NK-92 (cell line): ENCODE results near the gene ZNF518A.
A peak's percentile ranks its signal among the peaks of the same experiment; 100 is the strongest.

Experiments
- DNase-seq: peaks from one replicate; lab custom pipeline; 2025; ENCODE audit not compliant: unreplicated experiment; lab: John Stamatoyannopoulos, UW

Gene ZNF518A

GRCh38 chr10:96129387-96130325 is at the start of gene ZNF518A:
Gene ZNF518A (plus strand): TSS chr10:96130297. CDS start chr10:96156323, 26,026 bp downstream.
- no peak for DNase-seq

DNA sequence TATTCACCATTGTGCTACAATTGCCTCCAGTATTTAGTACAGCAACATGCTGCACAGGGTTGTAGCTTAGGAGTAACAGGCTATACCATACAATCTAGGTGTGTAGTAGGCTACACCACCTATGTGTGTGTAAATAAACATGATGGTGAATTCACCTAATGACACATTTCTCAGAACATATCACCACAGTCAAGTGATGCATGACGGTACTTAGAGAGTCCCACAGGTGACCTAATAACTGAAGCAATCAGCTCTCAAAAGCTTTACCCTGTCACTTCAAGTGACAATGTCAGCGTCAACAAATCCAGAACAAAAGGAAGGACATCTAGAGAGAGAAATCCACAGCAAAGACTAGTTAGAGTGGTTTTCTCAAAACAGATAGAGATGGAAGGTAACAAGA is 47.9 kb upstream of the ZNF518A start:
- no peak for DNase-seq

DNA sequence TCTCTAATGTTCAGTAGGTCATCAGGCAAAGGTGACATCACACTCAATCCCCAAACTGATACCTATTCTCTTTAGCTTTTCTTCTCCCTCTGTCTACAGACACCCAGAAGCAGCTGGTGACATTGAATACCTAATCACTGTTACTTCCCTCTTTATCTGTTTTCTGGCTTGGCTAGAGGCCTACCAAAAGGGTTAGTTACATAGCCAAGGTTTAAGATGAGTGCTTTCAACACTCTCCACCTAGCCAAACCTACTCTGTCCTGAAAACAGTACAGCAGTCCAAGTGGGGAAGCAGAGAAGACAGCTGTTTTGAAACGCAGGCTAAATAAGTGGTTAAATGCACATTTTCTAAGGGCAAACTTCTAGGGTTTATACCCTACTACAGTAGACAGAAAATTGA is 47.3 kb upstream of the ZNF518A start:
- DNase-seq: no peak

DNA sequence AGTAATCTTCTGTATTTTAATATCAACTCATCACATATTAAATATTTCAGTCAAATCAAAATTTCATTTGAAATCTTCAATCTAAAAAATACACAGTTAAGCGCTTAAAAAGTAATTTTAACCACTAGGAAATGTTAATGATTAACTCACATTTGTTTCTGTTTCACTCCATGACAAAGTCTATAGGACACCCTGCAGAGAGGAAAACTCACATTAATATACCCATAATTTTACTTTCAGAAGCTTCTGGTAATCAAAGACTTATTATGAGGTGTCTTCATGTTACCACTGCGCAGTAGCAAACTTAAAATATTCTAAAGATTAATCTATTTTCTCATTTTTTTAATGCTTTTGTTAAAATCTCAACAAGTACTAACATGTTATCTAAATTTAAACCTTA is 41.0 kb upstream of the ZNF518A start:
- no peak for DNase-seq

DNA sequence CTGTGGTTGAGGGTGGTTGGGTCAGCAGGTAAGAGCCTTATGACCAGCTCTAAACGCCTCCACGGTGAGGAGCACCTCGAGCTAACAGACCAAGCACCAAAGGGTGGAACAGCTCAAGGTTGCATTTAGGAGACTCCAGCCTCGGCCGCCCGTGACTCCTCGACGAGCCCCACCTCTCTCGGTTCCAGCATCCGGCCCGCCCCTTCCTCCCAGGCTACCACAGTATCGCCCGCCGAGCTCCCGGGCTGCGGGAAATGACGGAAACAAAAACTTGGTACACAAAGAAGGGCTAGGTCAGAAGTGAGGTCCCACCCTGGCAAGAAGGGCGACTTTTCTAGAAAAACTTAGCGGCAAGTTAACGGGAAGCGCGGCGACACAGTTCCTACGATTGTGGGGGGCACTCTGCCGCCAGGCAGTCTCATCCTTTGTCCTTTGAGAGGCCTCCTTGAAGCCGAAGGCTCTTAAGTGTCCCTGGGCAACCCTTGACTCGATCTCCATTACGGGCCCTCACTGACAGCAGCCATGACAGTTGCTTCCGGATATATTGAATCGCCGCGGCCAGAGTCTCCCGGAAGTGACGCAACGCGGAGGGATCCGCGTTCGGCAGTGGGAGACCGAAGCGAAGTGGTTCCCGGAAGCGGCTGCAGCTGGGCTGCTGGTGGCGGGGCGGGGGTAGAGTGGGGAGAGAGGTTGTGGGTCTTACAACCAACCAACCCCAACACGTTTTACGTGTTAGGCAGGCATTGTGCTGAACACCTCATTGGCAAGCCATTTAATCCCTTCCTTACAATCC is 40.2 kb upstream of the ZNF518A start:
- peak; percentile 63 for DNase-seq

GRCh38 chr10:96090463-96090800 is 39.7 kb upstream of the ZNF518A start:
- no peak for DNase-seq

GRCh38 chr10:96092999-96093767 is 36.9 kb upstream of the ZNF518A start:
- DNase-seq: no peak

- DNase-seq: no peak
Measured at GRCh38 chr10:96093948-96094347, 36.1 kb upstream of the ZNF518A start.

DNA sequence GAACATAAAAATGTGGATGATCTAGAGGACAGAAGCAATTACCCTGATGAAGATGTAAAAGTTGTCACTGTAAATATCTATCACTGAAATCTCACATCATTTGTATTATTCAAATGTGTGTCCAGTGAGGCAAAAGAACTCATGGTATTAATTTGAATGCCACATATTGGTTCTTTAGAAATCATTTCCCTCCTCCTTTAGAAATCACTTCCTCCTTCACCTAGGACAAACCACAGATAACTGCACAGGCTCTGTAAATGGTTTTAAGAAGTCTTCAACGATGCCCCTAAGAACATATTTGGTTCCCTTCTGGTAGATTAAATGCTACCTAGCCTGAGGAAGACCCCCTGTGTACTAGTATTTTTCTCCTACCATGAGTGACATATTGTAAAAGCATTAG is 33.1 kb upstream of the ZNF518A start:
- no peak for DNase-seq

GRCh38 chr10:96097865-96098264 is 32.2 kb upstream of the ZNF518A start:
- no peak for DNase-seq

GRCh38 chr10:96107623-96108038 is 22.5 kb upstream of the ZNF518A start:
- no peak for DNase-seq

DNA sequence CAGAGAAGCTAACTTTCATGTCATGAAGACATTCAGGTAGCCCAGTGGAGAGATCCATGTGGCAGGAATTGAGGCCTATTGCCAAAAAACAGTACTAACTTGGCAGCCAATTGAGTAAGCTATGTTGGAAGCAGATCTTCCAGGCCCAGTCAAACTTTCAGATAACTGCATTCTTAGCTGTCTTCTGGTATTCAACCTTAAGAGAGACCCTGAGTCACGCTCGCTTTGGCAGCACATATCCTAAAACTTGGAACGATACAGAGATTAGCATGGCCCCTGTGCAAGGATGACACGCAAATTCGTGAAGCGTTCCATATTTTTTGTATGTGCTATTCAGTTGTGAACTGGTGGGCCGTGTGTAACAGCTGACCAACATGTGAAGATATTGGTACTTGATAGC is 17.6 kb upstream of the ZNF518A start:
- no peak for DNase-seq

DNA sequence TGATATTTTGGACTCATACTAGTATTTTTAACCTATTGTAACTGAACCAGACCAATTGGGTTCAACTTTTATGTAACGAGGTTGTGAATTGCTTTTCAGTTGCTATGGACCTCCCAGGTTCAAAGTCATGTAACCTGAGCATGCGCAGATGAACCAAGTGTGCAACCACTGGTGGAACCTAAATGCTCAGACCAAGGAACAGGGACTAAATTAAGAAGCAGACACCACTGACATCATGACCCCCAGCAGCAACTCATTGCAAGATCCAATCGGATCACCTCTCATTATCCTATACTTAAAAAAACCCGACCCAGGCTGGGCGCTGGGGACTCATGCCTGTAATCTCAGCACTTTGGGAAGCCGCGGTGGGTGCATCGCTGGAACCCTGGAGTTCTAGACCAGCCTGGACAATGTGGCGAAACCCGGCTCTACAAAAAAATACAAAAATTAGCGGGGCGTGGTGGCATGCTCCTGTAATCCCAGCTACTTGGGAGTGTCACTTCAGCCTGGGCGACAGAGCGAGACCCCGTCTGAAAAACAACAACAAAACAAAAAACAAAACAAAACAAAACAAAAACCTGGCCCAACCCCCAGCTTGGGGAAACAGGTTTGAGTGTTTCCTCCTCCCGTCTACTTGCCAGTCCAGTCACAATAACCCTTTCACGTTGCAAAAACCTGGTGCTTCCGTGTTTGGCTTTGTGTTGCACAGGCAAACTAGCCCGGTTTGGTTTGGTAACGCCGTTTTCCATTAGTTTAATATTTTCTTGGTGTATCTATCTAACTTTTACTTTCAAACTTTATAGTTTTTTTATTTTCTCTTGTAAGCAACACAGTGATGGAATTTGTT is 11.3 kb upstream of the ZNF518A start:
- DNase-seq: no peak

GRCh38 chr10:96122824-96123223 is 7.3 kb upstream of the ZNF518A start:
- DNase-seq: no peak

DNA sequence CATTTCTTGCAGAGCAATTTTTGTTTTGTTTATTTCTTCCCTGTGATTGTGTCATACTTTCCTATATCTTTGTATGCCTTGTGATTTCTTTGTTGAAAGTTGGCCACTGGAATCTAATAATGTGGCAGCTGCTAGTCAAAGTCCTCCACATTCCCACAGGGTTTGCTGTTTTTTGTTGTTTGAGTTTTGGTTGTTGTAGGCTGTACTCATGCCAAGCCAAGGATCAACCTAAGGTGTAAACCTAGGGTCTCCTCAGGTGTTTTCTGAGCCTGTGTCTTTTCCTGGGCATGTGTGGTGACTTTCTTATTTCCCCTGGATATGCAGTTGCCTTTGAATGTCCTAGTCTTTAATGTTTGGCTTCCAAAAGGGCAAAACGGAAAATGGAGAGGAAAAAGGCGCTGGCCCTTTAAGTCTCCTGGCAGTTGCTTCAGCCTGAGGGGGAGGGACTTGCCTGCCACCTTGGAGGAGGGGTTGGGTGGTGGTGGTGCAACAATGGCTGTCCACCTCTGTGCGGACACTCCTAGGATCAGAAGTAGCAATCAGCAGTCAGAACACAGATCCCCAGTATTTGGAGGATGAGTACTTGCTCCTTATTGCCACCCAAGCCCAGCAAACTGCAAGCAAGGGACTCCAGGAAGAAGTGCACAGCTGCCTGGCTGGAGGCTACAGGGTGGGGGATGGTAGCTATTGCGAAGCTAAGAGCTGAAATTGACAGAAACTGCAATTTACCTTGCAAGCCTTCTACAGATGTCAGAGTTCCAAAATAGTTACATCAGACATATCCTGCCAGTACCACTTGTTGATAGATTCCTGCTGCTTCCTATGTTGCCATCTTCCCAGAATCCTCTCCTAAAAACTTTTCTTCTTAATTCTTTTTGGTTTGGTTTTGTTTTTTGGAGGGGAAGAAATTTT is 5.6 kb upstream of the ZNF518A start:
- DNase-seq: no peak

GRCh38 chr10:96125142-96125515 is 5.0 kb upstream of the ZNF518A start:
- no peak for DNase-seq

GRCh38 chr10:96130326-96130995 is 364 bp downstream of the ZNF518A start:
- peak; percentile 7 for DNase-seq

GRCh38 chr10:96131621-96132020 is 1.5 kb downstream of the ZNF518A start:
- no peak for DNase-seq

DNA sequence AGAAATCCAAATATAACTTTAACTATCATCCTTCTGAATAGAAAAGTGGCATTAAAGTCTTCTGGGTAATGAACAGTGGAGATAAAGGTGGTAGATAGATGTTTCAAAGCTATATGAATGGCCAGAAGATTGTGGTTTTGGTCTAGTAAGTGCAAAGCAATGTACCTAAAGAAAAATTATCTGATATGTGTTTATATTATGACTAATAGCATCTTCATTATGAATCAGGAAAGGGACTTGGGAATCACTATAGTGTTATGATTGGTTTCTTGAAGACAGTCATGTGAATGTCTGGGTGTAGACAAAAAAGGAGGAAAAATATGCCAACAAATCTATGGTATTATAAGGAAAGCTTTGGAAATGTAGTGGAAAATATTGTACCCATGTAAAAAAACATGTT is 3.0 kb downstream of the ZNF518A start:
- DNase-seq: no peak
